Sigmoid colon (tissue), 7 donors: ENCODE data around the gene RUFY2. TPM values are rescaled to one million over a fixed set of nuclear protein-coding genes. Genes with fewer than 3 reads are reported as not detected.

ENCODE experiments used
- DNase-seq: peaks from one replicate; pipeline ENCODE4 v3.0.0-alpha.2; 2019
- H3K27ac ChIP-seq, 4 donors: fragments of 200-600 bp; sonication (generic); one replicate each; pipeline ENCODE4 v1.5.1; 2016 to 2019; ENCODE audit warnings: mild to moderate bottlenecking in 1 of 4
- H3K27me3 ChIP-seq, 3 donors: fragments of 200-600 bp; sonication (generic); one replicate each; pipeline ENCODE4 v1.5.1; 2019; ENCODE audit warnings: mild to moderate bottlenecking in 1 of 3
- H3K36me3 ChIP-seq, 4 donors: fragments of 200-600 bp; sonication (generic); one replicate each; pipeline ENCODE4 v1.5.1; 2016 to 2019
- H3K4me1 ChIP-seq, 4 donors: fragments of 200-600 bp; sonication (generic); one replicate each; pipeline ENCODE4 v1.5.1; 2017 to 2019
- H3K4me3 ChIP-seq, 4 donors: fragments of 200-600 bp; sonication (generic); one replicate each; pipeline ENCODE4 v1.5.1; 2017 to 2019; ENCODE audit warnings: mild to moderate bottlenecking in 2 of 4, moderate library complexity in 1 of 4
- H3K9me3 ChIP-seq, 4 donors: fragments of 200-600 bp in 3 of 4; sonication (generic) in 3 of 4; one replicate each; pipeline versions ENCODE4 v1.5.1 to v1.6.1; 2013 to 2019
- CTCF ChIP-seq, 4 experiments: fragments of 450-650 bp in 3 of 4; fragments of 200-600 bp in 1 of 4; IDR thresholded peaks; one replicate each; pipeline ENCODE4 v1.5.1; 2016 to 2019; ENCODE audit warnings: antibody characterized with exemption in 4 of 4, mild to moderate bottlenecking in 3 of 4, moderate library complexity in 2 of 4
- EP300 ChIP-seq, 4 donors: sonication (generic); formaldehyde crosslinking; IDR thresholded peaks; one replicate each; pipeline ENCODE4 v1.6.1; 2017; ENCODE audit warnings: antibody characterized with exemption in 4 of 4
- POLR2A ChIP-seq, 2 donors: fragments of 450-650 bp; IDR thresholded peaks; one replicate each; pipeline ENCODE4 v1.6.1; 2016; ENCODE audit warnings: antibody characterized with exemption in 2 of 2, mild to moderate bottlenecking in 2 of 2, moderate library complexity in 2 of 2
- POLR2AphosphoS5 ChIP-seq, 4 donors: sonication (generic); formaldehyde crosslinking; IDR thresholded peaks; one replicate each; pipeline ENCODE4 v1.6.1; 2017; ENCODE audit warnings: antibody characterized with exemption in 4 of 4
- WGBS, 2 donors: extraction: QIAGEN DNeasy Blood & Tissue Kit; methylation state at CpG; one replicate each; pipeline ENCODE4 v1.1.7; 2013; 5-methylcytosine and 5-hydroxymethylcytosine counted together
- intact Hi-C: fragments of 100-400 bp; cut with DNase I; formaldehyde crosslinking; loops from one replicate; pipeline ENCODE4 v1.15.1; 2023
- polyA plus RNA-seq, 3 donors: library from polyadenylated mRNA; stranded (reverse); fragments of 200-250 nt; gene quantifications; one replicate each; pipeline ENCODE4 v1.2.3, GENCODE V29; 2013
- total RNA-seq, 4 donors: library from RNA; depleted of rRNA; stranded (reverse); fragments of >200 nt; gene quantifications; one replicate each; pipeline ENCODE4 v1.1.0, GENCODE V29; 2016
- donor health status: healthy with polysubstance abuse.
- donor health status: Bipolar disorder and iron deficiency.
- donor health status: healthy.

Gene RUFY2
- total and polyA plus RNA-seq, 7 donors, result 5.8 to 34.9 (median 19.3) TPM

- no peak overlapping the region for H3K27ac ChIP-seq
- intact Hi-C loops, result loop anchor here (10.0 kb wide), 1 partner anchor 446 kb away; no protein-coding TSS in a partner anchor
- TF ChIP-seq CTCF (IDR thresholded peaks at IDR 0.05), result no peak
- TF ChIP-seq POLR2AphosphoS5 (IDR thresholded peaks at IDR 0.05), result no peak
- TF ChIP-seq EP300 (IDR thresholded peaks at IDR 0.05), result no peak
- no peak for TF ChIP-seq POLR2A (IDR thresholded peaks at IDR 0.05)
- no peak overlapping the region for H3K4me3 ChIP-seq
- H3K4me1 ChIP-seq, result peaks cover 0 to 13% (median 5%) of the 10 kb centered on the region in 4 donors
- no peaks in the 10 kb centered on the region for H3K36me3 ChIP-seq
- no peak for DNase-seq
- no peaks in the 10 kb centered on the region for H3K27me3 ChIP-seq
- WGBS, 2 donors, result 77 to 81% methylated on average over 3 of the region's 3 CpGs
- no peaks in the 10 kb centered on the region for H3K9me3 ChIP-seq
These were observed 105.8 kb downstream of the RUFY2 start for GRCh38 chr10:68301301-68301700.

GRCh38 chr10:68296843-68297663 is 110.0 kb downstream of the RUFY2 start:
- TF ChIP-seq POLR2AphosphoS5 (IDR thresholded peaks at IDR 0.05), result peak in 1 of 4 donors; percentile 42
- TF ChIP-seq CTCF (IDR thresholded peaks at IDR 0.05), result no peak
- WGBS, 2 donors, result 75 to 79% methylated on average over 9 of the region's 9 CpGs

More at GRCh38 chr10:68296843-68297663, 110.0 kb downstream of the RUFY2 start:
- intact Hi-C loops, result no loop called here
- no peaks in the 10 kb centered on the region for H3K27me3 ChIP-seq
- peaks cover 0 to 14% (median 5%) of the 10 kb centered on the region in 4 donors for H3K4me1 ChIP-seq
- H3K4me3 ChIP-seq, result no peak overlapping the region
- H3K9me3 ChIP-seq, result no peaks in the 10 kb centered on the region
- DNase-seq, result no peak
- H3K36me3 ChIP-seq, result no peaks in the 10 kb centered on the region
- H3K27ac ChIP-seq, result peak overlapping the region in 2 of 4 donors; percentile 22 to 26

Other genes with a start within 250 kb of the RUFY2 start
- gene ATOH7, start 175.2 kb downstream of the RUFY2 start, total RNA-seq, result under 1 TPM in 1 of 4 donors, not detected in 3; 0.71 TPM
- gene ATOH7, start 175.2 kb downstream of the RUFY2 start, polyA plus RNA-seq, result under 1 TPM in 2 of 3 donors, not detected in 1; 0.15 to 0.60 TPM
- 10 to 100 TPM; 50.7 to 68.3 (median 57.4) TPM for gene HNRNPH3, start 75.2 kb downstream of the RUFY2 start, total RNA-seq
- 100 to 1,000 TPM in 2 of 3 donors, 10 to 100 TPM in 1; 95.3 to 148 (median 117) TPM for gene HNRNPH3, start 75.2 kb downstream of the RUFY2 start, polyA plus RNA-seq
- 10 to 100 TPM in 1 of 4 donors, 1 to 10 TPM in 3; 4.6 to 10.7 (median 7.0) TPM for gene PBLD, start 74.3 kb downstream of the RUFY2 start, total RNA-seq
- 10 to 100 TPM; 19.4 to 83.7 (median 61.9) TPM for gene PBLD, start 74.3 kb downstream of the RUFY2 start, polyA plus RNA-seq
- gene DNA2, start 64.7 kb upstream of the RUFY2 start, total RNA-seq, result 1 to 10 TPM; 1.7 to 6.4 (median 2.6) TPM
- gene DNA2, start 64.7 kb upstream of the RUFY2 start, polyA plus RNA-seq, result 1 to 10 TPM in 1 of 3 donors, under 1 TPM in 2; under 0.01 to 3.0 (median 0.69) TPM
- 100 to 1,000 TPM in 1 of 4 donors, 10 to 100 TPM in 3; 23.5 to 238 (median 25.1) TPM for gene SLC25A16, start 120.2 kb upstream of the RUFY2 start, total RNA-seq
- gene SLC25A16, start 120.2 kb upstream of the RUFY2 start, polyA plus RNA-seq, result 1 to 10 TPM; 7.2 to 9.5 (median 8.0) TPM
- 1 to 10 TPM; 6.4 to 8.9 (median 6.9) TPM for gene TET1, start 153.1 kb upstream of the RUFY2 start, total RNA-seq
- under 1 TPM in 2 of 3 donors, not detected in 1; under 0.01 to 0.41 TPM for gene TET1, start 153.1 kb upstream of the RUFY2 start, polyA plus RNA-seq